SK-N-SH treated with all-trans-retinoic acid at 6 μM for 48 hours (cell line): ENCODE data around the gene ADAM15.

Experiments used
- ATAC-seq: fragments of 200-7000 bp; cut with Tn5 transposase; 3 replicates; pipeline ENCODE4 v1.9.1; 2020; ENCODE audit warnings: mild to moderate bottlenecking, moderate library complexity
- ARNTL ChIP-seq: fragments of 450-650 bp; formaldehyde crosslinking; IDR thresholded peaks from 2 replicates; pipeline ENCODE4 v1.5.0; 2020; ENCODE audit warnings: low read depth, mild to moderate bottlenecking, moderate library complexity, borderline replicate concordance
- BACH2 ChIP-seq: fragments of 250-450 bp; sonication (Bioruptor Pico); IDR thresholded peaks from 2 replicates; pipeline ENCODE4 v1.9.0; 2021; ENCODE audit warnings: mild to moderate bottlenecking, borderline replicate concordance
- CREB5 ChIP-seq: fragments of 250-450 bp; sonication (Bioruptor Pico); IDR thresholded peaks from 2 replicates; pipeline ENCODE4 v1.5.1; 2020; ENCODE audit warnings: low read depth, mild to moderate bottlenecking, moderate library complexity
- CSDC2 ChIP-seq: fragments of 250-450 bp; sonication (Bioruptor Pico); IDR thresholded peaks from 2 replicates; pipeline ENCODE4 v1.5.0; 2020; ENCODE audit warnings: mild to moderate bottlenecking, moderate library complexity
- ESRRG ChIP-seq: fragments of 250-450 bp; sonication (Bioruptor Pico); IDR thresholded peaks from 2 replicates; pipeline ENCODE4 v1.6.1; 2021; ENCODE audit warnings: mild to moderate bottlenecking
- GLIS3 ChIP-seq: fragments of 250-450 bp; sonication (Bioruptor Pico); IDR thresholded peaks from 2 replicates; pipeline ENCODE4 v1.5.0; 2020; ENCODE audit warnings: mild to moderate bottlenecking, moderate library complexity
- OSR1 ChIP-seq: fragments of 250-450 bp; sonication (Bioruptor Pico); IDR thresholded peaks from 2 replicates; pipeline ENCODE4 v1.8.0; 2022; ENCODE audit warnings: moderate library complexity, mild to moderate bottlenecking, inconsistent platforms
- PATZ1 ChIP-seq: fragments of 250-450 bp; sonication (Bioruptor Pico); IDR thresholded peaks from 2 replicates; pipeline ENCODE4 v1.8.0; 2020; ENCODE audit warnings: mild to moderate bottlenecking, moderate library complexity, borderline replicate concordance
- PPARA ChIP-seq: fragments of 250-450 bp; sonication (Bioruptor Pico); IDR thresholded peaks from 2 replicates; pipeline ENCODE4 v1.5.0; 2020; ENCODE audit warnings: mild to moderate bottlenecking, borderline replicate concordance
- RARB ChIP-seq: fragments of 250-450 bp; sonication (Bioruptor Pico); IDR thresholded peaks from 2 replicates; pipeline ENCODE4 v1.8.0; 2021; ENCODE audit warnings: mild to moderate bottlenecking, moderate library complexity
- SNAI2 ChIP-seq: fragments of 250-450 bp; sonication (Bioruptor Pico); IDR thresholded peaks from 2 replicates; pipeline ENCODE4 v1.5.0; 2020; ENCODE audit warnings: mild to moderate bottlenecking, moderate library complexity
- TCF4 ChIP-seq: fragments of 250-450 bp; sonication (Bioruptor Pico); IDR thresholded peaks from 2 replicates; pipeline ENCODE4 v1.8.0; 2021; ENCODE audit warnings: mild to moderate bottlenecking, moderate library complexity, borderline replicate concordance
- TOX ChIP-seq: fragments of 250-450 bp; sonication (Bioruptor Pico); IDR thresholded peaks from 2 replicates; pipeline ENCODE4 v1.8.0; 2021; ENCODE audit warnings: mild to moderate bottlenecking, moderate library complexity, borderline replicate concordance
- TSHZ2 ChIP-seq: fragments of 250-450 bp; sonication (Bioruptor Pico); IDR thresholded peaks from 2 replicates; pipeline ENCODE4 v1.5.0; 2020; ENCODE audit warnings: mild to moderate bottlenecking, moderate library complexity
- ZC3H10 ChIP-seq: fragments of 250-450 bp; sonication (Bioruptor Pico); IDR thresholded peaks from 2 replicates; pipeline ENCODE4 v1.5.1; 2021; ENCODE audit warnings: mild to moderate bottlenecking, moderate library complexity
- ZFP3 ChIP-seq: fragments of 250-450 bp; sonication (Bioruptor Pico); IDR thresholded peaks from 2 replicates; pipeline ENCODE4 v1.5.0; 2020; ENCODE audit warnings: mild to moderate bottlenecking, moderate library complexity
- ZFP30 ChIP-seq: fragments of 450-650 bp; formaldehyde crosslinking; IDR thresholded peaks from 2 replicates; pipeline ENCODE4 v1.5.0; 2022; ENCODE audit warnings: mild to moderate bottlenecking, moderate library complexity
- TF ChIP-seq, protein P1 (sequence below): fragments of 250-450 bp; sonication (Bioruptor Pico); IDR thresholded peaks from 2 replicates; pipeline ENCODE4 v1.8.0; 2021; ENCODE audit warnings: low read depth, mild to moderate bottlenecking, moderate library complexity, borderline replicate concordance

ADAM15 gene

GRCh38 chr1:155107309-155108264 lies 56.5 kb downstream of the ADAM15 start (continued):
- TF ChIP-seq TSHZ2 (CRISPR knock-in tag) (no peak), ARNTL (CRISPR knock-in tag) (no peak), ZFP30 (CRISPR knock-in tag) (no peak), CSDC2 (CRISPR knock-in tag) (no peak), TOX (CRISPR knock-in tag) (no peak)

DNA sequence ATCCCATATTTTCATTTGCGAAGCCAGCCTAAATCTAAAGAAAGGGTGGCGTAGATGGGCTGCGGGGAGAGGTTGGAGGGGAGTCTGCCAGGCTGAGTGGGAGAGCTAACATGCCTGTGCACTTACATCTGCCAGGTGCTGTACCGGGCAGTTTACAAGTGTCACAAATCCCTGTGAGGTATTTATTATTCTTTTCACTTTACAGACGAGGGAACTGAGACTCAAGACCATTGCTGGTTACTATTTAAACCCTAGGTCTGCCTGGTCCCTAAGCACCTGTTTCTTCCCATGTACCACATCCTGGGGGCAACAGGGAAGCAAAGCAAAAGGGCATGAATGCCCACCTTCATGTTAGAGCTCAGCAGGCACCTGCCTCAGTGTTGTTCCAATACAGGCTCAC lies 57.2 kb downstream of the ADAM15 start:
- TF ChIP-seq ZFP3 (CRISPR knock-in tag) (no peak), RARB (CRISPR knock-in tag) (no peak), PPARA (CRISPR knock-in tag) (no peak), CSDC2 (CRISPR knock-in tag) (no peak), GLIS3 (CRISPR knock-in tag) (no peak), PATZ1 (CRISPR knock-in tag) (no peak), SNAI2 (CRISPR knock-in tag) (no peak)
- ATAC-seq, result no peak

DNA sequence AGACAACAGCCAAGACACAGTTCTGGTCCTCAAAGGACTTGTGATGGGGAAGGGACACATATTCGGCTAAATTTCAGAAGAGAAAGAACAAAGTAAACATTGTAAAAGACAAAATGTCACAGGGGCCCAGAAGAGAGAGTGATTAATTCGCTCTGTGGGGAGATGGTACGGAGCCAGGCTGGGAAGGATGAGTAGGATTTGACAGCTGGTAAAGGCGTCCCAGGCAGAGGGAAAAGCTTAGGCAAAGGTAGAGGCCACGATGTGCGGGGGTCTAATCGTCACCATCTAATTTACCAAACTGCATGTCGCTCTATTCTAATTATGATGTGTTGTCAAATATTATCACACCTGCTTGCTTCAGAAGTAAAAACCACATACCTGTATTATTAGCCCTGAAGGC lies 59.3 kb downstream of the ADAM15 start:
- TF ChIP-seq TOX (CRISPR knock-in tag), result no peak
- no peak for TF ChIP-seq ZFP3 (CRISPR knock-in tag)
- TF ChIP-seq SNAI2 (CRISPR knock-in tag), result no peak
- no peak for TF ChIP-seq GLIS3 (CRISPR knock-in tag)
- no peak for TF ChIP-seq ZC3H10
- TF ChIP-seq PATZ1 (CRISPR knock-in tag), result no peak
- no peak for TF ChIP-seq ESRRG (CRISPR knock-in tag)
- no peak for TF ChIP-seq OSR1
- no peak for TF ChIP-seq BACH2 (CRISPR knock-in tag)
- no peak for TF ChIP-seq PPARA (CRISPR knock-in tag)
- TF ChIP-seq CSDC2 (CRISPR knock-in tag), result no peak
- no peak for TF ChIP-seq CREB5 (CRISPR knock-in tag)
- TF ChIP-seq, protein P1, sequence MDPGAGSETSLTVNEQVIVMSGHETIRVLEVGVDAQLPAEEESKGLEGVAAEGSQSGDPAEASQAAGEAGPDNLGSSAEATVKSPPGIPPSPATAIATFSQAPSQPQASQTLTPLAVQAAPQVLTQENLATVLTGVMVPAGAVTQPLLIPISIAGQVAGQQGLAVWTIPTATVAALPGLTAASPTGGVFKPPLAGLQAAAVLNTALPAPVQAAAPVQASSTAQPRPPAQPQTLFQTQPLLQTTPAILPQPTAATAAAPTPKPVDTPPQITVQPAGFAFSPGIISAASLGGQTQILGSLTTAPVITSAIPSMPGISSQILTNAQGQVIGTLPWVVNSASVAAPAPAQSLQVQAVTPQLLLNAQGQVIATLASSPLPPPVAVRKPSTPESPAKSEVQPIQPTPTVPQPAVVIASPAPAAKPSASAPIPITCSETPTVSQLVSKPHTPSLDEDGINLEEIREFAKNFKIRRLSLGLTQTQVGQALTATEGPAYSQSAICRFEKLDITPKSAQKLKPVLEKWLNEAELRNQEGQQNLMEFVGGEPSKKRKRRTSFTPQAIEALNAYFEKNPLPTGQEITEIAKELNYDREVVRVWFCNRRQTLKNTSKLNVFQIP (CRISPR knock-in tag), result no peak
- TF ChIP-seq TCF4 (CRISPR knock-in tag), result no peak
- ATAC-seq, result no peak
